ENCODE results near the gene CBLC.
"Not testable (repeated sequence)": the region's sequence is repeated elsewhere in the genome, so short reads cannot be mapped to it uniquely, and the experiment has no call there.

Gene CBLC

GRCh38 chr19:44767295-44768180 lies 10.2 kb upstream of the CBLC start:
- peaks cover 22% of the 10 kb centered on the region for H3K4me1 ChIP-seq (ENCODE audit: low read length)

GRCh38 chr19:44770550-44771257 lies 7.0 kb upstream of the CBLC start:
- peak; percentile 92 for TF ChIP-seq CTCF (IDR thresholded peaks at IDR 0.05; ENCODE audit: low read depth, low read length)
- no peak for TF ChIP-seq EZH2phosphoT487 (IDR thresholded peaks at IDR 0.05; ENCODE audit: low read depth)
- Histone ChIP-seq H3K27ac (ENCODE audit: low read length) (no peak overlapping the region), H3K4me3 (ENCODE audit: low read length) (peak overlapping the region; percentile 66)

More at GRCh38 chr19:44767295-44768180, 10.2 kb upstream of the CBLC start:
- no peaks in the 10 kb centered on the region for H3K9me3 ChIP-seq (ENCODE audit: insufficient read depth, low read length)
- H3K36me3 ChIP-seq (replicated peaks; ENCODE audit: low read depth, low read length): no peaks in the 10 kb centered on the region
- H3K9ac ChIP-seq (ENCODE audit: low read length): no peak overlapping the region
- no peak overlapping the region for H2AFZ ChIP-seq (ENCODE audit: low read depth, low read length)
- no peaks in the 10 kb centered on the region for H3K79me2 ChIP-seq (ENCODE audit: low read length)
- no peak for TF ChIP-seq EZH2phosphoT487 (IDR thresholded peaks at IDR 0.05; ENCODE audit: low read depth)
- TF ChIP-seq CTCF (IDR thresholded peaks at IDR 0.05; ENCODE audit: low read depth, low read length): no peak
- H3K27ac ChIP-seq (ENCODE audit: low read length): no peak overlapping the region; the same call in 1 of the 2 replicates
- no peaks in the 10 kb centered on the region for H4K20me1 ChIP-seq (ENCODE audit: insufficient read depth, low read length)
- H3K4me3 ChIP-seq (ENCODE audit: low read length): no peak overlapping the region
- H3K4me2 ChIP-seq (ENCODE audit: low read length): peak overlapping the region; percentile 15
- H3K27me3 ChIP-seq (ENCODE audit: low read depth, low read length): peaks cover 21% of the 10 kb centered on the region; the same call in 1 of the 2 replicates

GRCh38 chr19:44772144-44772543 lies 5.5 kb upstream of the CBLC start:
- H2AFZ ChIP-seq (ENCODE audit: low read depth, low read length); H3K36me3 ChIP-seq (replicated peaks; ENCODE audit: low read depth, low read length); H3K4me2 ChIP-seq (ENCODE audit: low read length); H3K9ac ChIP-seq (ENCODE audit: low read length); H3K27ac ChIP-seq (ENCODE audit: low read length); H3K9me3 ChIP-seq (ENCODE audit: insufficient read depth, low read length); H3K4me3 ChIP-seq (ENCODE audit: low read length); H4K20me1 ChIP-seq (ENCODE audit: insufficient read depth, low read length); H3K79me2 ChIP-seq (ENCODE audit: low read length): not testable (repeated sequence)
- H3K27me3 ChIP-seq (ENCODE audit: low read depth, low read length): peaks cover 39% of the 10 kb centered on the region; the same call in 1 of the 2 replicates
- H3K4me1 ChIP-seq (ENCODE audit: low read length): peaks cover 22% of the 10 kb centered on the region

More at GRCh38 chr19:44770550-44771257, 7.0 kb upstream of the CBLC start:
- Histone ChIP-seq H3K9ac (ENCODE audit: low read length) (0 out of 2 replicates have a peak overlapping the region, but pooled peaks have one; percentile 5), H3K4me2 (ENCODE audit: low read length) (peak overlapping the region; percentile 63), H4K20me1 (ENCODE audit: insufficient read depth, low read length) (no peaks in the 10 kb centered on the region), H3K27me3 (ENCODE audit: low read depth, low read length) (peaks cover 39% of the 10 kb centered on the region; the same call in 1 of the 2 replicates), H3K36me3 (replicated peaks; ENCODE audit: low read depth, low read length) (no peaks in the 10 kb centered on the region), H2AFZ (ENCODE audit: low read depth, low read length) (no peak overlapping the region), H3K9me3 (ENCODE audit: insufficient read depth, low read length) (no peaks in the 10 kb centered on the region), H3K4me1 (ENCODE audit: low read length) (peaks cover 22% of the 10 kb centered on the region), H3K79me2 (ENCODE audit: low read length) (no peaks in the 10 kb centered on the region)

- peaks cover 35% of the 10 kb centered on the region; the same call in 1 of the 2 replicates for H3K27me3 ChIP-seq (ENCODE audit: low read depth, low read length)
- no peaks in the 10 kb centered on the region for H3K9me3 ChIP-seq (ENCODE audit: insufficient read depth, low read length)
- no peak overlapping the region for H3K27ac ChIP-seq (ENCODE audit: low read length)
- H3K4me1 ChIP-seq (ENCODE audit: low read length): peaks cover 14% of the 10 kb centered on the region
- no peak overlapping the region for H3K9ac ChIP-seq (ENCODE audit: low read length)
- TF ChIP-seq EZH2phosphoT487 (IDR thresholded peaks at IDR 0.05; ENCODE audit: low read depth): no peak
- no peak for TF ChIP-seq CTCF (IDR thresholded peaks at IDR 0.05; ENCODE audit: low read depth, low read length)
- H2AFZ ChIP-seq (ENCODE audit: low read depth, low read length): no peak overlapping the region
- no peak overlapping the region for H3K4me3 ChIP-seq (ENCODE audit: low read length)
- H4K20me1 ChIP-seq (ENCODE audit: insufficient read depth, low read length): no peaks in the 10 kb centered on the region
- H3K36me3 ChIP-seq (replicated peaks; ENCODE audit: low read depth, low read length): no peaks in the 10 kb centered on the region
- no peak overlapping the region for H3K4me2 ChIP-seq (ENCODE audit: low read length)
- H3K79me2 ChIP-seq (ENCODE audit: low read length): no peaks in the 10 kb centered on the region
Measured at GRCh38 chr19:44772959-44773358, 4.7 kb upstream of the CBLC start.

Data from OCI-LY3 (cell line).